HAP-1 (cell line): ENCODE results near the gene JAZF1.

Source experiments
- DNase-seq, 2 experiments: peaks; one replicate each; pipeline ENCODE4 v3.0.0-alpha.2; 2016 to 2020; ENCODE audit warnings: low spot score in 2 of 2
- H3K27me3 ChIP-seq: fragments of 250-450 bp; sonication (Bioruptor Pico); 2 replicates; pipeline ENCODE4 v1.5.1; 2020; ENCODE audit warnings: low read depth, mild to moderate bottlenecking, moderate library complexity
- H3K36me3 ChIP-seq: fragments of 250-450 bp; sonication (Bioruptor Pico); replicated peaks from 2 replicates; pipeline ENCODE4 v1.5.1; 2020; ENCODE audit warnings: mild to moderate bottlenecking
- H3K4me1 ChIP-seq: fragments of 250-450 bp; sonication (Bioruptor Pico); 2 replicates; pipeline ENCODE4 v1.5.1; 2020; ENCODE audit warnings: mild to moderate bottlenecking
- H3K4me3 ChIP-seq: fragments of 250-450 bp; sonication (Bioruptor Pico); 2 replicates; pipeline ENCODE4 v1.5.1; 2020; ENCODE audit warnings: mild to moderate bottlenecking, moderate library complexity
- H3K9me3 ChIP-seq: fragments of 250-450 bp; sonication (Bioruptor Pico); 2 replicates; pipeline ENCODE4 v1.5.1; 2020; ENCODE audit warnings: mild to moderate bottlenecking, moderate library complexity
- in situ Hi-C: fragments of 300-500 bp; cut with MboI; formaldehyde crosslinking; loops from 3 replicates; pipeline ENCODE4 v1.14.3; 2020; ENCODE audit warnings: low sequenced_read_pairs, inconsistent platforms, mixed read lengths

JAZF1 gene

DNA sequence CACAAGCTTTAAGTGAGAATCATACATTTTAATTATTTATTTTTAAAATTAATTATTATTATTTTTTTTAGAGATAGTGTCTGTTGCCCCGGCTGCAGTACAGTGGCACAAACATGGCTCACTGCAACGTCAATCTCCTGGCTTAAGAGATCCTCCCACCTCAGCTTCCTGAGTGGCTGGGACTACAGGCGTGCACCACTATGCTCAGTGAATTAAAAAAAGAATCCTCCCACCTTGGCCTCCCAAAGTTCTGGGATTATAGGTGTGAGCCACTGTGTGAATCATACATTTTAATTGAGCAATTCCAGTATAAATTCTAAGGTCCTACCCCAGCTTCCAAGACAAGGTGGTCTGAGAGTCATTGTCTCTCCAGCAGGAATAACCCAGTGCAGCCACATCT, 172.4 kb downstream of the JAZF1 start:
- no peaks in the 10 kb centered on the region for H3K36me3 ChIP-seq
- H3K4me3 ChIP-seq, result no peak overlapping the region
- H3K27me3 ChIP-seq, result no peaks in the 10 kb centered on the region
- H3K4me1 ChIP-seq, result no peaks in the 10 kb centered on the region
- H3K9me3 ChIP-seq, result no peaks in the 10 kb centered on the region
- DNase-seq, result no peak
- in situ Hi-C loops, result loop anchor here (25.0 kb wide), 1 partner anchor 221 kb away; no protein-coding TSS in a partner anchor

DNA sequence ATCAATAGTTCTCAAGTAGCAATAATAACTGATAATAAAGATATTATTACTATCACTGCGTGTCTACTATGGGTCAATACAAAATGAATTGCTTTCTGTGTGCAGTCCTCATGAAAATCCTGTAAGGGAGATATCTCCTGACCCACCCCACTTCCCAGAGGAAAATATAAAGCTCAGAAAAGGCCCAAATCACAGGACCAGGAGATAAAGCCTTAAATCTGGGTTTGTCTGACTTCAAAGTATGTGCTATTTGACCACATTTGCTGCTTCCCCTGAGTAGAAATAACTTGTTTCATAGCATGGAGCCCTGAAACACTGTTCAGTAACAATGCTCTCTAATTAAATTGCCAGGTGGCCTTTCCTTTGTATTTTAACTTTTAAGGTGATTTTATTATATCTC, 174.1 kb downstream of the JAZF1 start:
- no peak overlapping the region for H3K4me3 ChIP-seq
- no peaks in the 10 kb centered on the region for H3K9me3 ChIP-seq
- DNase-seq, result no peak
- no peaks in the 10 kb centered on the region for H3K36me3 ChIP-seq
- H3K27me3 ChIP-seq, result no peaks in the 10 kb centered on the region
- H3K4me1 ChIP-seq, result peaks cover 5% of the 10 kb centered on the region; the same call in 1 of the 2 replicates
- in situ Hi-C loops, result loop anchor here (25.0 kb wide), 1 partner anchor 219 kb away; no protein-coding TSS in a partner anchor

DNA sequence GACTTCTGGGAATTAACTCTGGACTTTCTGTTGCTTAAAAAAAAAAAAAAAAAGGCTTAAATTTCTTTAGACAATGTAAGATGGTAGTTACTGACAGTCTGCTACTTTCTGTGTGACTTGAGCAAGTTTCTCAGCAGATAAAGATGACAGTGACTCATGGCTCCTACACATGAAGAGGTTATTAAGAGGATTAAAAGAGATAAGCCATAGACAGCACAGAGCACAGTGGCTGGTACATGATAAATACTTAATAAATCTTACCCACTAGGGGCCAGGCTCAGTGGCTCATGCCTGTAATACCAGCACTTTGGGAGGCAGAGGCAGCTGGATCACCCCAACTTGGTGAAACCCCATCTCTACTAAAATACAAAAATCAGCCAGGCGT, 174.8 kb downstream of the JAZF1 start:
- no peak for DNase-seq
- no peaks in the 10 kb centered on the region for H3K9me3 ChIP-seq
- no peak overlapping the region for H3K4me3 ChIP-seq
- in situ Hi-C loops, result loop anchor here (25.0 kb wide), 1 partner anchor 219 kb away; no protein-coding TSS in a partner anchor
- H3K27me3 ChIP-seq, result no peaks in the 10 kb centered on the region
- H3K36me3 ChIP-seq, result no peaks in the 10 kb centered on the region
- peaks cover 5% of the 10 kb centered on the region; the same call in 1 of the 2 replicates for H3K4me1 ChIP-seq

DNA sequence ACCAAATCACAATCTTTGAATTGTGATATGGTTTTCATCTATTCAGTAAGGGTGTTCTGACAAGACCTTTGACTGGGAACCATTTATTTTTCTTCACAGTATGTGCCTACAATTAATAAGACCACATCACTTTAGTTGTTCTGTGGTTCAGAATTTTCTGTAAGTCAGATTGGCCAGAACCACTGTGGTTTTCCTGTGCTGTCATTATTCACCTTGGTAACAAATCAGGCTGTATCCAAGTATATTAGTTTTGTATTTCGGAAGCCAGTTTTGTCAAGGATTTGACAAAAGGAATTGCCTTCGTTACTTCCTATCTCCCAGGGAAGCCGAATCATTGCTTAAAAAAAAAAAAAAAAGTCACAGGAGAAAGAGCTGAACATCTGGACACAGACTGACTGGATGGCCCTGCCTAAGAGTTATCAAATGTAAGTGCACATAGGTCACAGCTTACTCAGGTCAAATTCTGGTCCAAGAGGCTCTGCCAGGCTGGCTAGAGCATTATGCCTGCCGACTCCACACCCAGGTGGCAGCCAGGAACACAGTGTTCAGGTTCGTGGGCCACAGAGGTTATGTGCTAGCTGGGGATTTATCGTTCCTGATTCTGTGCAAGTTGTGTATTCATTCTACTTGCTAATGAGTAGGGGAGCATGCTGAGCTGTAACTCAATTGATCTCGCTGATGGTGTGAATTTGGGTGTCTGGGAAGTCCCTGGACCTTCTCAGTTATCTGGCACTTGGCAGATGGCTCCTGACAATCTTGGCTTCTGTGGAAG, 175.3 kb downstream of the JAZF1 start:
- Histone ChIP-seq H3K9me3 (no peaks in the 10 kb centered on the region), H3K4me1 (peaks cover 5% of the 10 kb centered on the region; the same call in 1 of the 2 replicates), H3K27me3 (no peaks in the 10 kb centered on the region), H3K36me3 (no peaks in the 10 kb centered on the region), H3K4me3 (no peak overlapping the region)
- DNase-seq, result no peak
- in situ Hi-C loops, result loop anchor here (25.0 kb wide), 1 partner anchor 218 kb away; no protein-coding TSS in a partner anchor

DNA sequence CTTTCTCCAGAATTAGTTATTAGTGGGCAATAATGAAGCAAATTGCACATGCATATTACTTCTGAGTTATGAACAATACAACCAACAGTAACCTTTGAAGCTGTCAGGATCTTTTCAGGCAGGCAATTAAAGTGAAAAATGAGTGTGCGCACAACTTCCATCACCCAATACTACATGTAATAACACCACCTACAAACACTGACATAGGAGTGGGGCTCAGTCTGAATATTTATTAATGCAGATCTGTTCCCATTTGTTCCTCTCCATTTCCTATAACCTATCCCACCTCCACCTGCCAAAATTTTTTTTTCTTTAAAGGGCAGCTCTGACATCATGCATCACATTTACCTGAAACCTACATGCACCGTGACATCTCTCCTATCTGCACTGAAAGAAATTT, 177.2 kb downstream of the JAZF1 start:
- Histone ChIP-seq H3K4me1 (peaks cover 5% of the 10 kb centered on the region), H3K36me3 (no peaks in the 10 kb centered on the region), H3K4me3 (no peak overlapping the region), H3K27me3 (no peaks in the 10 kb centered on the region), H3K9me3 (no peaks in the 10 kb centered on the region)
- no peak for DNase-seq
- in situ Hi-C loops, result loop anchor here (25.0 kb wide), 1 partner anchor 216 kb away; no protein-coding TSS in a partner anchor

DNA sequence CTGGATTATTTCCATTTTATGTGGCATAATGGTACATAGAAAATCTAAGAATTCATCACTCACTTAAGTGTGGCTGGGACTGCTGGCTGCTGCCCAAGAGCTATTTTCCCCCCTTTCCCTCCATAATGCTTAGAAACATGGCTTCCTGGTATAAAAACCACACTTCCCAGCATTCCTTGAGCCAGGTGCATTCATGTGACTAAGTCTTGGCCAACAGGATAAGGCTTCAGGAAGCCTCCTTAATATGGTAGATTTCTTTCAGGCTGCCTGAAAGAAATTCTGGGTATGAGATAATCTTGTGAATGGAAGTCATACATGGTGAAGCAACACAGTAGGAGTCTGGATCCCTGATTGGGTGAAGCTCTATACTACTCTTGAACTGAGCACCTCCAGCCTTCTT, 178.0 kb downstream of the JAZF1 start:
- DNase-seq, result peak in 1 of 2 experiments; percentile 26
- H3K9me3 ChIP-seq, result no peaks in the 10 kb centered on the region
- in situ Hi-C loops, result loop anchor here (25.0 kb wide), 1 partner anchor 215 kb away; no protein-coding TSS in a partner anchor
- peaks cover 5% of the 10 kb centered on the region for H3K4me1 ChIP-seq
- no peak overlapping the region for H3K4me3 ChIP-seq
- no peaks in the 10 kb centered on the region for H3K27me3 ChIP-seq
- H3K36me3 ChIP-seq, result no peaks in the 10 kb centered on the region

DNA sequence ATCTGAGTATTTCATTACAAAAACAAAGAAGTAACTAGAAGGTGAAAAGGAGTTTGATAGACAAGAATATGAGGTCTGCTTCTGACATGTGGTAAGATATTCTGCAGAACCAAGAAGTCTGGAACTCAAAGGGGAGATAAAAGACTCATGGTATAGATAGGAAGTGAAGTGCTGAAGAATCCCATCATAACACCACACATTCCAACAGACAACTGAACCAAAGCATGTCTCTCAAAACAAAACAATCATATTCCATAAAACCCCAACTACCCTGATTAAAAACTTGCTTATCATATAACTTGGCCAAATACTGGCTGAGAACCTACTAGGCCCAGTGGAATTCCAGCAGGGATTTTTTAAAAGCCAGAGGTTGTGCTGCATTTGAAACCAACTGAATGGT, 178.7 kb downstream of the JAZF1 start:
- in situ Hi-C loops, result loop anchor here (25.0 kb wide), 1 partner anchor 215 kb away; no protein-coding TSS in a partner anchor
- Histone ChIP-seq H3K4me3 (no peak overlapping the region), H3K9me3 (no peaks in the 10 kb centered on the region), H3K36me3 (no peaks in the 10 kb centered on the region), H3K27me3 (no peaks in the 10 kb centered on the region), H3K4me1 (peaks cover 5% of the 10 kb centered on the region)
- no peak for DNase-seq

DNA sequence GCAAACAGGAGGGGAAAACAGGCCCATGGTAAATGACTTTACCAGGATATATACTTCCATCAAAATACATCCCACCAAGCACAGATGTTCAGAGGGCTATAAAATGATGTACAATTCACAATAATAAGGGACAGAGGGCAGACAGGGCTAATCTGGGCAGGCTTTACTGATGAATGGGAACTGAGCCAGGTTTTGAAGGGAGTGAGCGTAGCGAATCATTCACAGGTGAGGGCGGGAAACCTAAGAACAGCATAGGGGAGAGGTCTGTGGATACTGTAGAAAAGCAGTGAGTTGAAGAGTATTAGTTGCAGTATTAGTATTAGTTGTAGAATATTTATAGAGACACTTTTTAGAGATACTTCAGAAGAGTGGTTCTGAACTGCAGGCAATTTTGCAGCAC, 180.8 kb downstream of the JAZF1 start:
- DNase-seq, result no peak
- H3K4me3 ChIP-seq, result no peak overlapping the region
- no peaks in the 10 kb centered on the region for H3K27me3 ChIP-seq
- no peaks in the 10 kb centered on the region for H3K9me3 ChIP-seq
- H3K36me3 ChIP-seq, result no peaks in the 10 kb centered on the region
- H3K4me1 ChIP-seq, result peaks cover 9% of the 10 kb centered on the region
- in situ Hi-C loops, result loop anchor here (25.0 kb wide), 1 partner anchor 213 kb away; no protein-coding TSS in a partner anchor

DNA sequence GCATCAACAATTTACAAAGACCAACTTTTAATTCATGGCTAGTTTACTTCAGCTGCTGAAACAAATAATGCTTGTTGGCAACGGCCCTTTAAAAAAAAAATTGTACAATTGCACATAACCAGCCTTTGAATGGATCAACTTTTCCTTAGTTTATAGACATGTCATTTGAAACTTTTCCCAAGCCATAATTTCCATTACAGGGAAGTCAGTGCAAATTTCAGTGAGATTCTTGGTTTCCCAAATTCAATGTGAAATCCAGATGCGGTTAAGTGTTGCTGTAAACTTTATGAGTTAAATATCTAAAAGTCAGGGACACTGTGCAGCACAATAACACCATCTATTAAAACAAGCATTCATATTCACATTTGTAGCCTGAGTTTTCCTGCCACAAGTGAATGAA, 182.2 kb downstream of the JAZF1 start:
- H3K27me3 ChIP-seq, result no peaks in the 10 kb centered on the region
- H3K4me3 ChIP-seq, result no peak overlapping the region
- H3K9me3 ChIP-seq, result no peaks in the 10 kb centered on the region
- in situ Hi-C loops, result no loop called here
- no peaks in the 10 kb centered on the region for H3K36me3 ChIP-seq
- DNase-seq, result no peak
- peaks cover 24% of the 10 kb centered on the region for H3K4me1 ChIP-seq

DNA sequence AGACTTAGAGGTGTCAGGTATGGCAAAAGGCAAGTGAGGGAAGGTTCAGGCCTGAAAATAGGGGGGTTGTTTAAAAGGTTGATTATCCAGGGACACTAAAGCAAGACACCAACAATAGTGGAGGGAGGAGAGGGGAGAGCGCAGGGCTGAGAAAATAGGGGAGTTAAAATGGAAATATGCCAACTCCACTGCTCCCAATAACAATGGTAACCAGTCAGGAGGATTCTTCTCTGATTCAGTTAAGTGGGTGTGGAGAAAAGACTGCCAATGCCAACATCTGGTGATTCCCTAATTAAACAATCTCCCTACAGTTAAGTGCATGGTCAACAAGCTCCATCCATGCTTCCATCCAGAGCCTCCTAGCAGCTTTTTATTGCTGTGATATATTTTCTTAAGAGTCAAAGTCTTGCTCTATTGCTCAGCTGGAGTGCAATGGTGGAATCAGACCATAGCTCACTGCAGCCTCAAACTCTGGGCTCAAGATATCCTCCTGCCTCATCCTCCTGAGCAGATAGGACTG, 183.3 kb downstream of the JAZF1 start:
- Histone ChIP-seq H3K27me3 (no peaks in the 10 kb centered on the region), H3K4me1 (peaks cover 35% of the 10 kb centered on the region), H3K4me3 (no peak overlapping the region), H3K36me3 (no peaks in the 10 kb centered on the region), H3K9me3 (no peaks in the 10 kb centered on the region)
- in situ Hi-C loops, result no loop called here
- no peak for DNase-seq

DNA sequence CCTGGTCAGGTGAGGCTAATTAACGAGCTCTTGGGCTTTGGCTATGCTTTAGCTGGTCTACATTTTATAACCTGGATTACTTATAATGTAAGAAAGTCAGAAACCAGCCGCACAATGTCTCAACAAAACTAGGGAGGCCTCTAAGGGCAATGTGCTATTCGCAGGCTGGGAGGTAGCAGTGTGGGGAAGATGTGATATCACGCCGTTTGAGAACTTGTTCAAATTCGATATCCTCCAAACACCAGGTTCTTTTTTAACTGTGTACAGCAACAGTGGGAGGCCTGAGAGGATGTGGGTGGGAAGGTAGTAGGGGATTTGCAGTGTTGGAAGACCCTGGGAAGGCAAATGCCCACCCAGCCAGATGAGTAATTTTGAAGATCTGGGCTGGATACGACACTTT, 184.5 kb downstream of the JAZF1 start:
- no peaks in the 10 kb centered on the region for H3K27me3 ChIP-seq
- in situ Hi-C loops, result no loop called here
- H3K36me3 ChIP-seq, result no peaks in the 10 kb centered on the region
- H3K9me3 ChIP-seq, result no peaks in the 10 kb centered on the region
- DNase-seq, result no peak
- no peak overlapping the region for H3K4me3 ChIP-seq
- H3K4me1 ChIP-seq, result peaks cover 41% of the 10 kb centered on the region

DNA sequence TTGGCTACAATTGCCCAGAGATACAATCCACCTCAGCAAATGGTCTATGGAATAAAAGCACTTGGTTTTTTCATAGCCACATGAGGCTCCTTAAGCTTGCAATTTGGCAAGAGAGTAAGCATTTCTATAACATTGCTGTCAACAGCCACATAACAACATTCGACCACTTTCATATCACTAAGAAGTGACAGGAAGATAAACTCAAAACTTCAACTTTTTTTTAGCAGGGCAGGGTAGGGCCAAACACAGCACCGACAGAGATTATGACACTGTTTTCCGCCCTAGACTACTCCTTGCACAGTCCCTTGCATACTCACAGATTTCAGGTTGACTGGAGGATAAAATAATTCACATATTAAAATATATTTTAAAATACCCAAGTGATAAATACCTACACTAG, 185.4 kb downstream of the JAZF1 start:
- Histone ChIP-seq H3K36me3 (no peaks in the 10 kb centered on the region), H3K4me3 (no peak overlapping the region), H3K9me3 (no peaks in the 10 kb centered on the region), H3K27me3 (no peaks in the 10 kb centered on the region), H3K4me1 (peaks cover 45% of the 10 kb centered on the region)
- DNase-seq, result no peak
- in situ Hi-C loops, result no loop called here

DNA sequence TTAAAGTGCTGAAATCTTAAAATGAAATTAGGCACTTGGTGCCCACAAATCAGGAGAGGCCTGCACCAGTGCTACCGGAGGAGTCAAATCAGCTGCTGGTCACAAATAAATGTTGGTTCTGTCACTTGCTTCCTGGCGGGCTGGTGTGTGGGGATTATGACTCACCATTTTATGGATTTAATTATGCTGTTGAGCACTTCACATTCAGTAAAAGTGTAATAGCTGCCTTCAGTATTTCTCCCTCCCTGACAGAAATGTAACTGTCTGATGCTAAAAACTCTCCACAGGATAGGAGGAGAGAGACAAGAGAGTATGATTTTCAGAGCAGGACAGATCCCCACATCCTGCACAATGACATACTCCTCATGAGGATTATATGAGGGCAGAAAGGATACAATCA, 186.0 kb downstream of the JAZF1 start:
- no peaks in the 10 kb centered on the region for H3K27me3 ChIP-seq
- no peaks in the 10 kb centered on the region for H3K9me3 ChIP-seq
- no peaks in the 10 kb centered on the region for H3K36me3 ChIP-seq
- H3K4me1 ChIP-seq, result peaks cover 45% of the 10 kb centered on the region
- in situ Hi-C loops, result no loop called here
- peak; percentile 66 to 81 for DNase-seq
- H3K4me3 ChIP-seq, result no peak overlapping the region

DNA sequence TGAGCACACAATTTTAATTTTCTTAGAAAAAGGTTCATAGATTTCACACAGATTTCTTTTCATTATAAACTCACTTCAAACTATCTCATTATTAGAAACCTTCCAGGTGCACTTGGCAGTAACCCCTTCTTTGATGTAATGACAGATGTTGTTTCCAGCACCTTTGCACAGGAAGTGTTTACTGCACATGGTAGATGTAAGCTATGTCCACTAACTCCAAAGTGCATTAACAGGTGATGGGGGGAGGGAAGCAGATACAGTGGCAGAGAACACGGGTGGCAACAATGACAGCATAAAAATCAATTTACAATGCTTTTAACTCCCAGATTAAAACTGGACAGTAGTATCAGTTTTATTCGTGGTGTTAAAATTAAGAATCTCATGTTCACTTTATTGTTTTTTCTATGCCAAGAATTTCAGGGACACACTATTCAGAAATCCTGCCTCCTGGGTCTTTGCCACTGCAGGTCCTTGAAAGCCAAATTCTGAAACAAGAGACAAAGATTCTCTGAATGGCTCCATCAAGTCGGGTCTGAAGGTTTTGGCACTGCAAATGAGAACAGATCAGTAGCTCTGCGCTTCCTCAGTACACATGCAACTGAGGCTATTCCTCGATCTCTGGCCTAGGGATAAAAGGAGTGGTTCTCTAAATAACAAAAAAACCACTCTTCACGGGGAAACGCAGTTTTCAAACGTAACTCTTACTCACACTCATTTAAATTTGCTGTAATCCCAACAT, 187.7 kb downstream of the JAZF1 start:
- no peaks in the 10 kb centered on the region for H3K27me3 ChIP-seq
- peaks cover 45% of the 10 kb centered on the region for H3K4me1 ChIP-seq
- no peaks in the 10 kb centered on the region for H3K36me3 ChIP-seq
- no peak overlapping the region for H3K4me3 ChIP-seq
- H3K9me3 ChIP-seq, result no peaks in the 10 kb centered on the region
- DNase-seq, result peak in 1 of 2 experiments; percentile 24
- in situ Hi-C loops, result no loop called here
